GM12875 (cell line): ENCODE results near the gene CBFA2T3.

Experiments used
- H3K4me3 ChIP-seq: one replicate; pipeline ENCODE4 v1.5.1; 2011; ENCODE audit warnings: low read depth, low read length, control low read depth
- CTCF ChIP-seq: IDR thresholded peaks from 2 replicates; pipeline ENCODE4 v1.5.1; 2011; ENCODE audit warnings: low read depth, mild to moderate bottlenecking, control low read depth, inconsistent platforms, low read length, moderate library complexity, borderline replicate concordance; ENCODE audit not compliant: insufficient read depth

CBFA2T3 gene

DNA sequence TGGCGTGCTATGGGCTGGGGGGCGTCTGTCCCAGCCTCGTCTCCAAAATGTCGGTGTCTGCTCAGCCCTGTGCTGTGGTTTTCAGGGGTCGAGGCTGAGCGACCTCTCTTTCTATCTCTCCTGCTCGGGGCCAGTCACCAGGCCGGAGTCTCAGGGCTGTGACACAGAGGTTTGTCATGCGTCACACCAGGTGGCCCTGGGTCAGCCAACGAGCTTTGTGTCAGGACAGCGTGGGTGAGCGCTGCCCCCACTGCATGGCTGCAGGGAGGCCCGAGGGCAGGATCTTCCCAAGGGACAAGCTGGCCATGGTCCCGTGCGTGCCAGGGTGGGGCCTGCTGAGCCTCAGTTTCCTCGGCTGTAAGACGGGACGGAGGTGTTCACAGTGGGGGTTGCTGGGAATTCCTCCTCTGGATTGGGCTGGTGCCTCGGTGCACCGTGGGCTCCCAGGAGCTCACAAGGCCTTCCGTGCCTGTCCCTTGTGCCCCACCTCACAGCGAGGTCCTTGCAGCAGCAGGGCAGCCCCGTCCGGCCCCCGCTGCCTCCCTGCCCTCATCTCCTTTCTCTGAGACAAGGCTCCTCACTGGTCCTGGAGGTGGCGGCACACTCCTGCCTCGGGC is 50.5 kb downstream of the CBFA2T3 start:
- TF ChIP-seq CTCF = no peak
- no peak overlapping the region for H3K4me3 ChIP-seq

- no peak overlapping the region for H3K4me3 ChIP-seq
- TF ChIP-seq CTCF = no peak
These were observed 51.5 kb downstream of the CBFA2T3 start for GRCh38 chr16:88925540-88925887.

- no peak overlapping the region for H3K4me3 ChIP-seq
These were observed 52.0 kb downstream of the CBFA2T3 start for GRCh38 chr16:88924834-88925539.

GRCh38 chr16:88923926-88924833 is 52.8 kb downstream of the CBFA2T3 start:
- no peak for TF ChIP-seq CTCF
- H3K4me3 ChIP-seq = no peak overlapping the region

More at GRCh38 chr16:88924834-88925539, 52.0 kb downstream of the CBFA2T3 start:
- peak; percentile 48; the same call in 1 of the 2 replicates for TF ChIP-seq CTCF

DNA sequence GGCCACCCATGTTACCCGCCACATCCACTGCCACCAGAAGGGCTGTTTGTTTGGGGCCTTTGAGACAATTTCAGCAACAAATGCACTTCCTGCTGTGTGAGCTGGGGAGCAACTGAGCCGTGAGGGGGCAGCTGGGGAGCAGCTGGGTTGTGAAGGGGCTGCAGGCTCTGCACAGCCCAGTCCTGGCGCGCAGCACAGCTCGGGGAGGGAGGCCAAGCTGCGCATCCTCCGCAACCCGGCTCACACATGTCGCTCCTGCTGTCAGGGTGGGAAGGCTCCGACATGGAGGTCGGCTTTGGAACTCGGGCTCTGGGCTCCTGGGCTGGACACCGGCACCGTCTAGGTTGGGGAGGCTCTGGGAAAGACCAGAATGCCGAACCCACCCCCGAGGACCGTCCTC is 53.6 kb downstream of the CBFA2T3 start:
- H3K4me3 ChIP-seq = no peak overlapping the region
- TF ChIP-seq CTCF = no peak

DNA sequence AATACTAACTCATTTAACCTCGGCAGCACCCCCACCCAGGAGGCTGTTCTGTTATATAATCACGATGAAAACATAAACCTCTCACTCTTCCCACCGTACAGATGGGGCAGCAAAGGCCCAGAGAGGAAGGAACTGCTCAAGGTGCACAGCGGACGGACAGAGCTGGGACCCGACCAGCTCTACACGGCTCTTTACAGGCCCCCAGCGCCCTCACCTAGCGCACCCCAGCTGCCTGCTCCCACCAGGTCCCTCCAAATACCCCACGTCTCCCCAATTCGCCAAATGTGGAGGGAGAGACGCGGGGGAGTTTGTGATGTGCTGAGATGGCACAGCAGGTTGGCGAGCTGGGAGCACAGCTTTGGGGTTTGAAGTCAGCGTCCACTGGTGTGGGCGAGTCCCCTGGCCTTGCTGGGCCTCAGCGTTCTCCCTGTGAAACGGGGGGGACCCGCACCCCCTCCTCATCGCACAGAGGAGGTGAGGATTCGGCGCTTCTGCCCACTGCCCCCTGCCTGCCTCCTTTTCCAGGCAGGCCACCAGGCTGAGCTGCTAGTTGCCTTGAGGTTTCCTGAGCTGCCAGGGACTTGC is 54.1 kb downstream of the CBFA2T3 start:
- no peak for TF ChIP-seq CTCF
- no peak overlapping the region for H3K4me3 ChIP-seq
